Inferior parietal cortex (tissue), 1 donor: ENCODE measurements around the gene CACNA1G.

Source experiments
- DNase-seq: peaks from one replicate; pipeline ENCODE4 v3.0.0-alpha.2; 2016; ENCODE audit errors: extremely low spot score

Gene CACNA1G

DNA sequence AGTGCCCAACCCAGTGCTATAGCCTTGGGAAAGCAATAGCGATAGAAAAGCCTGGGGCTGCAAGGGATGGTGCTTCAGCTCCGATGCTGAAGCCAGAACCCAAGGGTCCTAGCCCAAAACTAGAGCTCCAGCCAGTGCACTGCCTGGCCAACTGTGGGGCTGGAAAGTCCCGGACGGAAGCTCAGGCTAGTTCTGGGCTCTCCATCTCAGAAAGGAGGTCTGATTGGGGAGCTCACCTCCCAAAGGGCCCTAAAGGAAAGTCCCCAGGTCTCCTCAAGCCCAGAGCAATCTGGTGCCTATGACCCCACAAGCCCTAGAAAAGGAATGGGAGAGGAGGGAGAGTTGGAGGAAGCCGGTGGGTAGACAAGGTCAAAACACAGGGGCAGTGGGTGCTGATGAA lies 72.1 kb downstream of the CACNA1G start:
- DNase-seq: no peak

DNA sequence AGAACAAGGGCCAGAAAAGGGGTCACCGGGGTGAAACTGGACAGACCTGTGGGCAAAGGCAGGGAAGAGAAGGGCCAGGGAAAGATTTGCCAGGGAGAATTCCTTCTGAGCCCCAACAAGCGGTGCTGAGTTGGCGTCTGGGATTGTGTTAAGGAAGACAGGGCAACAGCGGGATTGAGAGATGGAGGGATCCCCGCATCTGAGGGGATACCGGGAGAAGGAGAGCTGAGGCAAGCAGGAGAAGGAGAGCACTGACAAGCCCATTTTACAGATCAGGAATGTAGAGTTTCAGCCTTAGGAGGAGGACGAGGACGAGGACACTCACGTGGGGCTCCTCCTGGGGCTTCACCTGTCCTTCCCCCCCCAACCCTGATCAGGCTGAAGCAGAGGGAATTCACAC lies 73.2 kb downstream of the CACNA1G start:
- DNase-seq: no peak

- DNase-seq: no peak
Observed at GRCh38 chr17:50634224-50634914, 73.9 kb downstream of the CACNA1G start, which contains the start of gene ABCC3. TSS of gene ABCC3 (plus strand) at chr17:50634881. CDS start at chr17:50634937, 56 bp downstream.

DNA sequence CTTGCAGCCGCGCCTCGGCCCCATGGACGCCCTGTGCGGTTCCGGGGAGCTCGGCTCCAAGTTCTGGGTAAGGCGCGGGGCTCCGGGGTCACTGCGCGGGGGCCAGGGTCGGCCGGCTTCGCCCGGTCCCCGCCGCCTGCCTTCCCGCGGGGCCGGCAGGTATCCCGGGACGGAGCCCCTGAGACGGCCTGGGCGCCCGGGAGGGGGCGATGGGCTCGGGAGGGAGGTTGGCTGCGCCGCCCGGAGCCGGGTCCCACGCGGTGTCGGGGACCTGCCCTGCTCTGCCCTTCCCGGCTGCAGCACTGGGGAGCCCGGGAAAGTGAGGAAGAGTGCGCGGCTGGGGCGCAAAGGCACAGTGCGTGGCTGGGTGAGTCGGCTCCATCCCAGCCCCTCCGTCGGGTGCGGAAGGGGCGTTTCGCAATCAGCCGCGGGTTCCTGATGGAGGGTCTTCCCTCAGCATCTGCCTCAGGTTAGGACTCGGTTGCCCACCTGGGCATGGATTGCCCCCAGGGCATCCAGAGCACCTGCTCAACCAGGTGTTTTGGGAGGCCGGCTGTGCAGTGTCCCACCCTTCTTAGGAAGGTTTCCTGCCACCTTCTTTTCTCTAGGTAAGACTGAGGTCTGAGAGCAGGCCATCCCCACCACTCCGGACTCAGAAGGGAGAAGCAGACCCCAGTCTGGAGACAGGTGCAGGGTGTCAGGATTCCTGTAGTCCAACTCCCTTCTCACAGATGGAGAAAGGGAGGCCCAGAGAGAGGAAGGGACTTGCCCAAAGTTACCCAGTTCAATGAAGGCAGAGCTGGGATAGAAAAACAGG lies 74.6 kb downstream of the CACNA1G start:
- DNase-seq: no peak

DNA sequence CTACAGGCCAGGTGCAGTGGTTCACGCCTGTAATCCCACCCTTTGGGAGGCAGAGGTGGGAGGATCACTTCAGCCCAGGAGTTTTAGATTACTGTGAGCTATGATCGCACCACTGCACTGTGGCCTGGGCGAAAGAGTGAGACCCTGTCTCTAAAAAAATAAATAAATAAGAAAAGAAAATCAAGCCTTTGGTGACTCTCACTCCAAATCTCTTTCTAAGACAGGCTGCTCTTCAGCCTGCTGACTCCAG lies 75.1 kb downstream of the CACNA1G start:
- no peak for DNase-seq

DNA sequence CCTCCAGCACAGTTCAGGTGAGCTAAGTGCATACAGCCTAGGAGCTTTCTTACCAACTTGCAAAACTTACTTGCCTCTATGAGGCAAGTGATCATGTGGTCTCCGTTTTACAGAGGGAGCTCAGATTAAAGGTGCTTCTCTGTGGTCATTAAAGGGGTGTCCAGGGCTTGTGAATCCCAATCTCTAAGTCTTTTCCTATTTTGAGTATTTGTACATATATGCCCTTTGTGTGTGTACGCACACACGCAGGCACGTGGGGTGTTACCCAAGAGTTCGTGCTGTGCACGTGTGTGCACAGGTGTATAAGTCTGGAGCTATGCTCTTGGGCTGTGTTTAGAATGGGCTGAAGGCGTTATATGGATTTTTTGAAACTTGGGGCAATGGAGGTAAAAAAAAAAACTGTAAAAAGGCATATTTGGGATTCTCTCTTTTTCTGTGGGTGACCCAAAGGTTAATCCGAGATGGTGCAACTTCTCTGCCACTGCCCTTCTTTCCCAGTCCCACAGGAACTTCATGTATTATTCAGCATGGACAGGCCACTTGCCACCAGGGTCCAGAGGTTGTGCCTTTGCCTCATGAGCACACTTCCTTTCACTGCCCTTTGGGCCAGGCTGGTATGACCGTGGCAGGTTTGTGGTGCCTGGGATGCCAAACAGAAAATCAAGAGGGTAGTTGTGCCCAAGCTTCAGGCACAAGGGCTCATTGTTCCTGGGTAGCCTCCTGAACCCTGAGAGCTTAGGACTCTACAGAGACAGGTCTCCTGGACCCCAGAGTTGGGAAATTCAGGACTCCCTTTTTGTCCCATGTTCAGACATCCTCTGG lies 75.7 kb downstream of the CACNA1G start:
- no peak for DNase-seq

DNA sequence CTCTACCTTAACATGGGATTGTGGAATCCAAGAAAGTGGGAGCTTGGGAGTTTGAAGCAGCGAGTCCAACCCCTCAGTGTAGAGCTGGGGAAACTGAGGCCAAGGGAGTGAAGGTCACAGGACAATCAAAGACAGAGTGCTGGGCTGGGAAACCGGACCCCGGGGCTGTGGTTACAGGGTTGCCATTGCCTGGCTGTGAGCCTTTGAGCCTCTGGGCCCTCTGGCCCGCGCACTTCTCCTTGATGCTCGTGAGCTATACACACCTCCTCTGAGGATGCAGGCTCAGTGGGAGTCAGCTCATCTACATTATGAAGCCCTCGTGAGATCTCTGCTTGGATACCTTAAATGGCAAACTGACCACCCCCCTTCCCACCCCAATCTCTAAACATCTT lies 76.3 kb downstream of the CACNA1G start:
- no peak for DNase-seq

DNA sequence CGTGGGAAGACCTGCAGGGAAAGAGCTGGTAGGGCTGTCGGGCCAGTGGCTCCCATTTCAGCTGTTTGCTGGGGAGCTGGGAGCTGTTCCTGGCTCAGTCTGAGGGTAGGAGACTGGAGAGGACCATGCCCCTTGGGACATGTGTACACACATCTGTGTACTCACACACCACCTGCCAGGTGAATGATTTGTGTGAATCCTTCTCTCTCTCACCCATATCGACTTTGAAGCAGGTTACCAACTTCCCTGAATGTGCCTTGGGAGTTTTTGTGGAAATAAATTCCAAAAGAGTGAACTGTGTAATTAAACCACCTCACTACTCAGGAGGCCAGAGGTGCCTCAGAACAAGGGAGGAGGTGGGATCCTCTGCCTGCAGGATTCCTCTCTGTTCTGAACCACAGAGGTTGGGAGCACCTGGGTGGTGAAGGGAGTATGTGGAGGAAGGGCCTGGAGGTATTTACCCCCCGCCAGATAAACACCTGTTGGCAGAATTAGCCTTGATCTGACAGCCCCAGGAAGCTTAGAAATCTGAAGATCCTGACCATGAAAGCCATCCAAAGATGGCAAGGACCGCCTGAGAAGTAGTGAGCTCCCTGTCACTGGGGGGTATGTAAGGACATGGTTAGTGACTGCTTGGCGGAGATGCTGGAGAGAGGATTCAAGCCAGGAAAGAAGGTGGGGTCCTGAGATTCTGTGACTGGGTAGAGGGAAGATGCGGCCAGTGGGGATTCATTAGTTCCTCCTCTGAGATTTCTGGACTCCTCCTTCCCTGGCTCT lies 77.5 kb downstream of the CACNA1G start:
- no peak for DNase-seq

GRCh38 chr17:50638606-50638965 lies 78.1 kb downstream of the CACNA1G start:
- no peak for DNase-seq

GRCh38 chr17:50638966-50639713 lies 78.6 kb downstream of the CACNA1G start:
- no peak for DNase-seq

DNA sequence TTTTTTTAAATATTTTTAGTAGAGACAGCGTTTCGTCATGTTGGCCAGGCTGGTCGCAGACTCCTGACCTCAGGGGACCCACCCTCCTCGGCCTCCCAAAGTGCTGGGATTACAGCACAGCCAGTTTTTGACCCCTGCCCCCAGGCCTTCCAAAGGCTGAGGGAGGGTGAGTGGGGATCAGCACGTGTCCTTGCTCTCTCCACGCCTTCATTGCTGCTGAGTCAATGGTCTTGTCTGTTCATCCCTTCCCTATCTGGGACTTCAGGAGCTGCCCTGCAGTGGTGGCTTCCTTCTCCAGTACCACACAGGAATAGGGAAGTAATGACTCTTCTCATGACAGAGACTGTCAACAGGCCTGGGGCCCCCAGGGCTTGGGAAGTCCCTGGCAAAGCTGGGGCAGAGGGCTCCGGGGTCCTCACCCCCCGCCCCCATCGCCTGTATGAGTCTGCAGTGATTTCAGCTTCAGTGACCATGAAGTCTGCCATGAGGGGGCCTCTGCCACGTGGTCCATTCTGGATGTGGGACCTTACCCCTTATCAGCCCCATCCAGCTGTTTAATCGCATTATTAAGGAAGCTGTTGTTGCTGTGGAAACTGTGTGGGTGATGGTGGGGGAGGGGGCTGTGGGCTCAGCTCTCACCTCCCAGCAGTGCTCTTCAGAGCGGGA lies 80.3 kb downstream of the CACNA1G start:
- DNase-seq: no peak

DNA sequence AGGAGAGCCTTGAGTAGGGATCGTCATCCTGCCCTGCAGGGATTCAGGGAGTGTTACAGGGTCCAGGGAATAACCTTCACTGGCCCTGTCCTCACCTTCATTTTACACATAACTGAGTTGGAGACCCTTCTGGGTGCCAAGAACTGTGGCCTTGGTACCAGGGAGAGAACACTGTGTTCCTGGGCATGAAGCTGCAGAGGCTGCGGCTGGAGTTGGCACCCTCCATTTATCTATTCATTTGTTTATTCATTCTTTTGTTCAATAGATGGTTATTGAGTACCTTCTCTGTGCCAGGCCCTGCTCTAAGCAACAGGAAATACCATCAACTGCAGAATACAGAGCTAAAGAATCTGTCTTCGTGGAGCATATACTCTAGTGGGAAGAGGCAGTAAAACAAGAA lies 80.8 kb downstream of the CACNA1G start:
- DNase-seq: no peak

DNA sequence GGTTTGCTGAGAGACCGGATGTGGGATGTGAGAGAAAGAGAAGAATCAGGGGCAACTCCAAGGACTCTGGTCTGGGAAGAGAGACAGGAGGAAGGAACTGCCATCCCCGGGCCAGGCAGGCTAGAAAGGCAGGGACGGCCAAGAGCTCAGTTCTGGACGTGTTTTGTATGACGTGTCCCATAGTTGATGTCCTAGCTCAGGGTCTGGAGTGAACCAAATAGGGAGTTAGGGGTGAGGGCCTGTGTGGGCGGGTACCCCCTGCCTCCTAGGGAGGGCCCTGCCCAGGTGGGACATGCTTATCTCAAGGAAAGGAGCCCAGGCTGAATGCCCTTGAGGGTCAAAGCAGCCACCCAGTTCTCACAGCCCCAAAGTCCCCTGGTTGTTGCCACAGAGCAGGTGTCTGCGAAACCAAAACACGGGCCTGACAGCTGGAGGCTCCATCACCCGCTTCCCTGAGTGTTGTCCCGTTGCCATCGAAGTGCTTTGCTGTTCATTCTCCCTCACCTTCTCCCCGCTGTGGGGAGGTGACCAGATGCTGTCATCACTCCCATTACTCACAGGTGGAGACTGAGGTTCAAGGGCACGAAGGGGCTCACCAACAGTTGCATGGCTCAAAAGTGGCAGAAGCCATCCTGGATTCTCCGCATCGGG lies 81.7 kb downstream of the CACNA1G start:
- no peak for DNase-seq

DNA sequence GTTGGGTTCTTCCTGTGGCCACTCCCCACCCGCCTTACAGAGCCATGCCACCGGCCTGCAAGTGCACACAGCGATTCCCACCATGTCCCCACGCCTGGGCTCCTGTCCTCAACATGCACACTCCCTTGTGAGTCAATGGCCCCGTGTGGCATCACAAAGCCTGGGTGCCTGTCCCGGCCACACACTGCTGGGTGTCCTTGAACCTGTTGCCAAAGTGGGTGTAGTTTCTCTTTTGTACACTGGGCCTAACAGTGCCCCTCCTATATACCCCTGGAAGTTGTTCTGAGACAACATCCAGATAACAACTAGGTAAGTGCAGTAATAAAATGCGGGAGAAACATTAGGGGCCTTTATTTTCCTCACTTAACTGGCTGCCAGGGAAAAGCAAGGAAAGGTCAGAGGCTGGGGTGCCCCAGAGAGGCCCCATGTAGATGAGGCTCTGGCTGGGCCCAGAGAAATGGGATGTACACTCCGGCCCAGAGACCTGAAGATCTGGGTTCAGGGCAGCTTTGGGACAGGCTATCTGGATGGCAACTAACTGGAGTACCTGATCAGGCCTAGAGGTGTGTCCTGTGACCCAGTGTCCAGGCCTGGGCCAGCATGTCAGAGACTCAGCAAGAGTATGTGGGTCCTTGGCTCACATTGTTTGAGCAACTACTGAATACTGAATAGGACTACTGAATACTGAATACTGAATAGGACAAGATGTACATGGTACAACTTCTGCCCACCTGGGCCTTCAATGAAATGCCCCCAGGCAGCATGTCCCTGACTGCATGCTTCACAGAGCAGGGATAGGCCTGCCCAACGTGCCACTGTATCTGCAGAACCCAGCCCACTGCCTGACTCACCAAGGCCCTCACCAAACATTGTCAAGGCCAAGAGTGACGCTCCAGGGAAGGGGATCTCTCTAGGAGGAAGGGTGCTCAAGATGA lies 82.5 kb downstream of the CACNA1G start:
- DNase-seq: no peak

DNA sequence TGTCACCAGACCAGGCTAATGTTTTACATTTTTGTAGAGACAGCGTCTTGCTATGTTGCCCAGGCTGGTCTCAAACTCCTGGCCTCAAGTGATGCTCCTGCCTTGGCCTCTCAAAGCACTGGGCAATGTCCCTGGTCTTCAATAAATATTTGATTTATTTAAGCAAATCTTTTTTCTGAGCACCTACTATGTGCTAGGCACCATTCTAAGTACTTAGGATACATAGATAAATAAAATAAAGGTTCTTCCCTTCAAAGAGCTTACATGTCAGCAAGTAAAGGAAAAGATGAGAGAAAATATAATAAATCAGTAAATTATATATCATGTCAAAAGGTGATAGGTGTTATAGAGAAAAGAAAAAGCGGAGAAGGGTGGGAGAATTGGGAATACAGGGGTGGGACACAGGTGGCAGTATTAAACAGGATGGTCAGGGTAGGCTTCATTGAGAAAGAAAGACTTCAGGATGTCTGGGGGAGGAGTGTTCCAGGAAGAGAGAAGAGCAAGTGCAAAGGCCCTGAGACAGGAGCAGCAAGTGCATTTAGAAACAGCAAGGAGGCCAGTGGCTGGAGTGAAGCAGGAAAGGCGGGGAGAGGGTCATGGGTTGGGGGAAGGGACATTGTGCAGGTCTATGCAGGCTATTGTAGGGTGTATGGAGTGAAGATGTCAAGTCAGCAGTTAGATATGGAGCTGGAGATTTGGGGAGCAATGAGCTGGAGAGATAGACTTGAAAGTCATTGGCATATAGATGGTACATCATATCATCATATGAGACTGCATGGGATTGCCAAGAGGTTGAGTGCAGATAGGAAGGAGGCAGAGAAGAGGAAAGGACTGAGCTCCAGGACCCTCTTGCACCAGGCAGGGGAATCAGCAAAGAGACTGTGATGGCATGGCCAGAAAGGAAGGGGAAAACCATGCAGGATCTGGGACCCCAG lies 85.5 kb downstream of the CACNA1G start:
- no peak for DNase-seq

DNA sequence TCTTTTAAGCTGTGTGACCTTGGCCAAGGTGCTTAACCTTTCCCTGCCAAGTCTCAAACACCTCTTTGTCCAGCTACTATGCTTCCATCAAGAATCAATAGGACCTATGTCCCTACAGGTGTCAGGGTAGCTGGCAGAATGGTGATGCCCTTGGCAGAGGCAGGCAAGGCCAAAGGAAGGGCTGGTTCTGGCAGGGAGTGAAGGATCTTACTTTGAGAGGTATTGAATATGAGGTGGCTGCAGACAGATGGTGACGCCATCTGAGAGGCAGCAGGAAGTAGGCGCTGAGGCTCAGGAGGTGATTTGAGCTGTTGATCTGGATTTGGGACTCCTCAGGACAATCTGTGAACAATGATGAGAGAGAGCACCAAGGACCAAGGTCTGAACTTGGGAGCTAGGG lies 86.7 kb downstream of the CACNA1G start:
- no peak for DNase-seq

DNA sequence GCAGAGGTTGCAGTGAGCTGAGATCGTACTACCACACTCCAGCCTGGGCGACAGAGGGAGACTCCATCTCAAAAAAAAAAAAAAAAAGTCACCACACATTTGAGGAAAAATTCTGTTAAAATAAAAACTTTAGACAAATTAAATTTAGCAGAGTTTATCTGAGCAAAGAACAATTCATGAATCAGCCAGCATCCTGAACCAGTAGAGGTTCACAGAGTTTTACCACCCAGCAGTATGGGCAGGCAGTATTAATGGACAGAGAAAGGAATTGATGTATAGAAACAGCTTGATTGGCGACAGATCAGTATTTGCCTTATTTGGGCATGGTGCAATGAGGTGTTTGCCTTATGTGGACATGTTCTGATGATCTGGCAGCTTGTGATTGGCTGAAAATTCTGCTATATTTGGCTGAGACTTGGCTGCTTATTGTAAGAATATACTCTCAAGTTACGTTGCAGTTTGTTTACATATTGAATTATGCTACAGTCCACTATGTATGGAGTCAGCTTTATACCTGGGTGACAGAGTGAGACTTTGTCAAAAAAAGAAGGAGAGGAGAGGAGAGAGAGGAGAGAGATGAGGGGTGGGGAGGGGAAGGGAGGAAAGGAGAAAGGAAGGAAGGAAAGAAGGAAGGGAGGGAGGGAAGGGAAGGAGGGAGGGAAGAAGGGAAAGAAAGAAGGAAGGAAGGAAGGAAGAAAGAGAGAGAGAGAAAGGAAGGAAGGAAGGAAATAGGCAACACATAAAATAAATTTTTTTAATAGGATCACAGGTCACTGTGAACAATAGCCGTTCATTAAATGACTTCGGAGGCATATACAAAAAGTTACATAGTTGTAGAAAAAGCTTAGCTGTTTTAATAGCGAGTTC lies 88.8 kb downstream of the CACNA1G start:
- DNase-seq: no peak
